22Rv1 (cell line): ENCODE results near the gene RBBP8NL.

Experiments used
- ZFX ChIP-seq: fragments of 450-650 bp; IDR thresholded peaks from 2 replicates; pipeline ENCODE4 v1.6.1; 2017; ENCODE audit warnings: antibody characterized with exemption, borderline replicate concordance
- TF ChIP-seq, protein P1 (sequence below): fragments of 450-650 bp; IDR thresholded peaks from 2 replicates; pipeline ENCODE4 v1.5.1; 2017; ENCODE audit warnings: mild to moderate bottlenecking

DNA sequence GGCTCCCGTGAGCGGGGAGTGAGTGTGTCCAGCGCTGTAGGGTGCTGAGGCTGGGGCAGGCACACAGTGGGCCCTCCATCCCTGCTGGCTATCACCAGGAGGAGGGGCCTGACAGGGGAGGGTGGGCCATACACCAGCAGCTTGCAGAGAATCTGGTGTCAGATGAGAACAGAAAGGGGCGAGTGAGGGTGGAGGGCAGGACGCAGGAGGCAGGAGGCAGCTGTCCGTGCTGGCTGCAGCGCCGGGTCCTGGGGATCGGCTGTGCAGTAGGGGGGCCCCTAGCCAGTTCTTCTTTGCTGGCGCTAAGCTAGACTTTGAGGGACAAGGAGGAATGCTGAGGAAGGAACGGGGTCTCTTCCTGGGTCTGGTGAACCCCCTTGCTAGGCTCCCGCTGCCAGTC, 18.7 kb downstream of the RBBP8NL start:
- TF ChIP-seq, protein P1, sequence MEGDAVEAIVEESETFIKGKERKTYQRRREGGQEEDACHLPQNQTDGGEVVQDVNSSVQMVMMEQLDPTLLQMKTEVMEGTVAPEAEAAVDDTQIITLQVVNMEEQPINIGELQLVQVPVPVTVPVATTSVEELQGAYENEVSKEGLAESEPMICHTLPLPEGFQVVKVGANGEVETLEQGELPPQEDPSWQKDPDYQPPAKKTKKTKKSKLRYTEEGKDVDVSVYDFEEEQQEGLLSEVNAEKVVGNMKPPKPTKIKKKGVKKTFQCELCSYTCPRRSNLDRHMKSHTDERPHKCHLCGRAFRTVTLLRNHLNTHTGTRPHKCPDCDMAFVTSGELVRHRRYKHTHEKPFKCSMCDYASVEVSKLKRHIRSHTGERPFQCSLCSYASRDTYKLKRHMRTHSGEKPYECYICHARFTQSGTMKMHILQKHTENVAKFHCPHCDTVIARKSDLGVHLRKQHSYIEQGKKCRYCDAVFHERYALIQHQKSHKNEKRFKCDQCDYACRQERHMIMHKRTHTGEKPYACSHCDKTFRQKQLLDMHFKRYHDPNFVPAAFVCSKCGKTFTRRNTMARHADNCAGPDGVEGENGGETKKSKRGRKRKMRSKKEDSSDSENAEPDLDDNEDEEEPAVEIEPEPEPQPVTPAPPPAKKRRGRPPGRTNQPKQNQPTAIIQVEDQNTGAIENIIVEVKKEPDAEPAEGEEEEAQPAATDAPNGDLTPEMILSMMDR, result no peak
- no peak for TF ChIP-seq ZFX
